HUES6 (cell line): ENCODE data around the gene ASIC1.

Source experiments
- H3K27ac ChIP-seq: 2 replicates; pipeline ENCODE4 v1.7.0; 2013; ENCODE audit warnings: low read depth, mild to moderate bottlenecking, low read length, inconsistent platforms
- H3K27me3 ChIP-seq: 2 replicates; pipeline ENCODE4 v1.6.1; 2013; ENCODE audit warnings: low read length; ENCODE audit not compliant: control insufficient read depth, insufficient read depth
- H3K36me3 ChIP-seq: 2 replicates; pipeline ENCODE4 v1.6.1; 2013; ENCODE audit warnings: low read length; ENCODE audit not compliant: control insufficient read depth, insufficient read depth
- H3K4me1 ChIP-seq: 2 replicates; pipeline ENCODE4 v1.6.1; 2013; ENCODE audit warnings: low read length; ENCODE audit not compliant: control insufficient read depth, insufficient read depth
- H3K4me3 ChIP-seq: 2 replicates; pipeline ENCODE4 v1.5.1; 2013; ENCODE audit warnings: low read depth, low read length
- H3K9ac ChIP-seq: one replicate; pipeline ENCODE4 v1.6.1; 2013; ENCODE audit warnings: mild to moderate bottlenecking, low read length
- H3K9me3 ChIP-seq: 2 replicates; pipeline ENCODE4 v1.6.1; 2013; ENCODE audit warnings: low read depth, low read length; ENCODE audit not compliant: control insufficient read depth, insufficient read depth

ASIC1 gene

DNA sequence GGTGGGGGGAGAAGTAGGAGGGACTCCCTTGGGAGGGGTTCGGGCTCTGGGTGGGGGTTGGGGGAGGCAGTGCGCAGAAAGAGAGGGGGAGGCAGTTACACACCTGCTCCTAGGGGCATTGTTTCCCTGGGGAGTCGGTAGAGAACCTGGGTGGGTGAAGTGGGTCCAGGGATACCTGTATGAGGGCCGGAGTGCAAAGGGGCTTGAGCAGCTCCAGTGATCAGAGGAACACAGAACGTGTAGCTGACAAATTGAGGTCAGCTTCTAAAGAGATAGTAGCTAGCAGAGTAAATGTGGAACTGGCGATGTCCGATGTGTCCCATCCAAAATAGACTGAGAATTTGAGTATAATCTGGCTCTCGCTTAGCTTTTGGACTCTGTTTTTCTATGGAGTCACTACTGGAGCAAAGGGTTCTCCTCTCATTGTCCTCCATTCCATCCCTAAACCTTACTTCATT, 28.2 kb downstream of the ASIC1 start:
- H3K4me1 ChIP-seq, result peaks cover 7% of the 10 kb centered on the region; the same call in 1 of the 2 replicates
- peak overlapping the region; percentile 41 for H3K9ac ChIP-seq
- H3K27ac ChIP-seq, result peak overlapping the region; percentile 72; the same call in 1 of the 2 replicates
- peaks cover 43% of the 10 kb centered on the region for H3K36me3 ChIP-seq
- H3K27me3 ChIP-seq, result peaks cover 20% of the 10 kb centered on the region
- H3K4me3 ChIP-seq, result peak overlapping the region; percentile 70
- H3K9me3 ChIP-seq, result no peaks in the 10 kb centered on the region

DNA sequence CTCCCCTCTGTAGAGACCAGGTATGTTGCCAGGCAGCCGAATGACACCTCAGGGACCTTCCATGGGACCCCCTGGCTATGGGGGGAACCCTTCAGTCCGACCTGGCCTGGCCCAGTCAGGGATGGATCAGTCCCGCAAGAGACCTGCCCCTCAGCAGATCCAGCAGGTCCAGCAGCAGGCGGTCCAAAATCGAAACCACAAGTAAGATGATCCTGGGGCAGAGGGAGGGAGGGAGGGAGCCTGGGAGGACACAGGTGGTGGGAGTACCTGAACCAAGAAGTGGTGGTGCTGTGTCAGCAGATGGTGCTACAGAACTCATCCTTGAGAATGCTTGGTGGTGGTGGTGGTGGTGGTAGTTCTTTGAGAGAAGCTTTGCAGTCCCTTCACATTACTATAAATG, 28.8 kb downstream of the ASIC1 start:
- Histone ChIP-seq H3K27me3 (peaks cover 15% of the 10 kb centered on the region; the same call in 1 of the 2 replicates), H3K36me3 (peaks cover 47% of the 10 kb centered on the region), H3K27ac (no peak overlapping the region), H3K9me3 (no peaks in the 10 kb centered on the region), H3K4me3 (peak overlapping the region; percentile 70), H3K9ac (peak overlapping the region; percentile 41), H3K4me1 (peaks cover 4% of the 10 kb centered on the region; the same call in 1 of the 2 replicates)

DNA sequence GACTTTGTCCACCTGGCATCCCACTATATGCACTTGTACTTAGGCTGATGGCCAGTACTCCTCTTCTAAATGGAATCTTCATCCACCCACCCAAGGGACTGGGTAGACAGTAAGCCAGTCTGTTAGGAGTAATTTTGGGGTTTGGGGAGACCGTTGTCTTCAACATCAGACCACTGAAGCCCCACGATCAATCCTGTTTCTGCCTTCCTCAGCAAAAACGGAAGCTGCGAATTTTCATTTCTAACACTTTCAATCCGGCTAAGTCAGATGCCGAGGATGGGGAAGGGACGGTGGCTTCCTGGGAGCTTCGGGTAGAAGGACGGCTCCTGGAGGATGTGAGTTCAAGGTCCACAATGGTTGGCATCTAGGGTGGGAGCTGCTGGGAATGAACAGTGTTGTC, 29.8 kb downstream of the ASIC1 start:
- Histone ChIP-seq H3K4me1 (peaks cover 4% of the 10 kb centered on the region; the same call in 1 of the 2 replicates), H3K4me3 (no peak overlapping the region), H3K36me3 (peaks cover 57% of the 10 kb centered on the region), H3K27ac (no peak overlapping the region), H3K9ac (no peak overlapping the region), H3K9me3 (no peaks in the 10 kb centered on the region), H3K27me3 (peaks cover 6% of the 10 kb centered on the region; the same call in 1 of the 2 replicates)

DNA sequence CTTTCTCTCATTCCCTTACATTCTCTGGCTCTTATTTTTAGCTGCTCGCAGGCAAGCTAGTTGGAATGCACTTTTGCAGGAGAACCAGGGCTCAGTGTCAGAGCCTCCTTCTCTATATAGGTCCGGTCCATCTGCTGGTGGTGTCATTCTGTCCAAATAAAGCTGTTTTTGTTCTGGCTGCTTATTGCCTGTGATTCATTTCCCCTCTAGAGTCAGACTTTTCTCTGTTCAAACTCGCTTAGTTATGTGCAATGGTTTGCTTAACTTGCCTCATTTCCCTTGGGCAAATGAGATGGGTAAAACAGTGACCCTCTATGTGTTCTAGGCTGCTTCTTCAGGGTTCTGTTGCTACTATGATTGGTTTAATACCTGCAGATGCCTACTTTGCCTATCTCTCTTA, 30.6 kb downstream of the ASIC1 start:
- Histone ChIP-seq H3K27me3 (no peaks in the 10 kb centered on the region), H3K9me3 (no peaks in the 10 kb centered on the region), H3K4me3 (no peak overlapping the region), H3K4me1 (peaks cover 4% of the 10 kb centered on the region; the same call in 1 of the 2 replicates), H3K9ac (no peak overlapping the region), H3K36me3 (peaks cover 64% of the 10 kb centered on the region), H3K27ac (no peak overlapping the region)

DNA sequence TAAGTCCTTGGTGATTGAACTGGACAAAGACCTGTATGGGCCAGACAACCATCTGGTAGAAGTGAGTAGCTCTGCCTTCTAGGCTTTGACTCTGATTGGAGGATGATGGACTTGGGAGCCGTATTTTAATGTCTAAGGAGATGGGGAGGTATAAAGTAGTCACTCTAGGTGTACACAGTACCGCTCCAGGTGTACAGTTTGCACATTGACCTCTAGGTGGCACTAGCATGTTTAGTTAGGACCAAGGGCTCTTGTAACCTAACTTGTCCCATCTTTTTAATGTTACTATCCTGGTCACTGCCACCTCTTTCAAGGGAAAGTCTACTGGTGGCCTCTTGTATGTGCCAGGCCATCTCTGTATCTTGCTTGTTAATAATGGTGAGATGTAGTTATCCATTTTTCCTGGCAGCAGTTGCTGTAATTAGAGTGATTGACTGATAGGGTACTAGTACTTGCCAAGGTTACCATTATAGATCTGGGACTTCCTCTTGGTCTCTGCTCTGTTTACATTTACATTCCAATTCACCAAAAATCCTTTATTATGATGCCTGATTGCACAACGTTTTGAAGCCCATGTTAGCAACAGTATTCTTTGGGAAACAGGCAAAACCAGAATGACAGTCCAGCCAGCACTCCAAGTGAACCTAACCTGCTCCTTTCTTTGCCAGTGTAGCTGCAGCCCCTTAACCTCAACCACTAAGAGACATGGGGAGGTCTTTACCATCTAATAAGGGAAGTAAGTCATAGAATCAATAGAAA, 31.4 kb downstream of the ASIC1 start:
- Histone ChIP-seq H3K9ac (no peak overlapping the region), H3K9me3 (no peaks in the 10 kb centered on the region), H3K27ac (no peak overlapping the region), H3K36me3 (peaks cover 72% of the 10 kb centered on the region), H3K4me1 (peaks cover 4% of the 10 kb centered on the region; the same call in 1 of the 2 replicates), H3K4me3 (no peak overlapping the region), H3K27me3 (no peaks in the 10 kb centered on the region)

DNA sequence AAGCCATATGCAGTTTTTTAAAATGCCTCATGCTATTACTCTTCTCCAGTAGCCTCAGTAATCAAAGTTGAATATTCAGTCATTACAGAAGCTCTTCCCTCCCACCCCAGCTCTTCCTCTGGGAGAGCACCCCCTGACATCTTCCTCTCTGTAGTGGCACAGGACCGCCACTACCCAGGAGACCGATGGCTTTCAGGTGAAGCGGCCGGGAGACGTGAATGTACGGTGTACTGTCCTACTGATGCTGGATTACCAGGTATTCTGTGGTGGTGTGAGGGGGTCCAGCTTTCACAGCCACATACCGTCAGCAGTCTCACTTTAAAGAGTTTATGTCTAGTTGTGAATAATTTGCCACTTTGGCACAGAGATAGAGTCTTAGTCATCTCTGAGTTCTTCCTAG, 32.3 kb downstream of the ASIC1 start:
- no peak overlapping the region for H3K27ac ChIP-seq
- peaks cover 81% of the 10 kb centered on the region for H3K36me3 ChIP-seq
- no peak overlapping the region for H3K4me3 ChIP-seq
- peaks cover 4% of the 10 kb centered on the region; the same call in 1 of the 2 replicates for H3K4me1 ChIP-seq
- H3K27me3 ChIP-seq, result no peaks in the 10 kb centered on the region
- no peaks in the 10 kb centered on the region for H3K9me3 ChIP-seq
- H3K9ac ChIP-seq, result no peak overlapping the region

DNA sequence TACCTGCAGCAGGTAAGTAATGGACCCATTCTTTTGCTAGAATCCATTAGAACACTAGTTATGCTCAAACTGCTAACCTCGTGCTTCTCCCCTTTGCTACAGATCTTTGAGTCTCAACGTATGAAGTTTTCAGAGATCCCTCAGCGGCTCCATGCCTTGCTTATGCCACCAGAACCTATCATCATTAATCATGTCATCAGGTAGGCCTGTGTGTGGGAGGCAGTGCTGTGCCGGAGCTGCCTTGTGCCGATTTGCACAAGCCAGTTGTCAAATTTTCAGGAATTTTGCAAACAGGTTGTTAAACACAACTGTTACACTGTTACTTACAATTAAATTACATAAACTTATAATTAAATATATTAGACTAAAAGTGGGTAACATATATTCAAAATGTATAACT, 33.0 kb downstream of the ASIC1 start:
- H3K9me3 ChIP-seq, result no peaks in the 10 kb centered on the region
- H3K4me3 ChIP-seq, result no peak overlapping the region
- H3K36me3 ChIP-seq, result peaks cover 86% of the 10 kb centered on the region
- peaks cover 4% of the 10 kb centered on the region; the same call in 1 of the 2 replicates for H3K4me1 ChIP-seq
- no peaks in the 10 kb centered on the region for H3K27me3 ChIP-seq
- H3K9ac ChIP-seq, result no peak overlapping the region
- H3K27ac ChIP-seq, result no peak overlapping the region

DNA sequence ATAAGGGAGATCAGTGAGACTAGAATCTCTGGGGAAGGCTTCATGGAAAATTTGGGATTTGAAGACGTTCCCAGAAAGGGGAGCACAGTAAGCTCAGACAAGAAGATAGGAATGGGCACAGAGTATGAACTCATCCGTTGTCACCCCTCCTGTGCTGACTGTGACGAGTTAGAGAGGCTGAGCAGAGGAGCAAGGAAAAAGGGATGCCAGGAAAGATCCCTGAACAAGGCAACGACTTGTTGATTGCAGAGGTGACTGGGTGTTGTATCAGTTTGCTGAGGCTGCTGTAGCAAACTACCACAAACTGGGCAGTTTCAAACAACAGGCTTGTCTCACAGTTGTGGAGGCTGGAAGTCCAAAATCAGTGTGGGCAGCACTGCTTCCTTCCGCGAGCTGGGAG, 40.6 kb downstream of the ASIC1 start:
- Histone ChIP-seq H3K27me3 (no peaks in the 10 kb centered on the region), H3K4me1 (peaks cover 3% of the 10 kb centered on the region; the same call in 1 of the 2 replicates), H3K4me3 (no peak overlapping the region), H3K36me3 (peaks cover 85% of the 10 kb centered on the region), H3K9ac (no peak overlapping the region), H3K27ac (no peak overlapping the region), H3K9me3 (no peaks in the 10 kb centered on the region)

DNA sequence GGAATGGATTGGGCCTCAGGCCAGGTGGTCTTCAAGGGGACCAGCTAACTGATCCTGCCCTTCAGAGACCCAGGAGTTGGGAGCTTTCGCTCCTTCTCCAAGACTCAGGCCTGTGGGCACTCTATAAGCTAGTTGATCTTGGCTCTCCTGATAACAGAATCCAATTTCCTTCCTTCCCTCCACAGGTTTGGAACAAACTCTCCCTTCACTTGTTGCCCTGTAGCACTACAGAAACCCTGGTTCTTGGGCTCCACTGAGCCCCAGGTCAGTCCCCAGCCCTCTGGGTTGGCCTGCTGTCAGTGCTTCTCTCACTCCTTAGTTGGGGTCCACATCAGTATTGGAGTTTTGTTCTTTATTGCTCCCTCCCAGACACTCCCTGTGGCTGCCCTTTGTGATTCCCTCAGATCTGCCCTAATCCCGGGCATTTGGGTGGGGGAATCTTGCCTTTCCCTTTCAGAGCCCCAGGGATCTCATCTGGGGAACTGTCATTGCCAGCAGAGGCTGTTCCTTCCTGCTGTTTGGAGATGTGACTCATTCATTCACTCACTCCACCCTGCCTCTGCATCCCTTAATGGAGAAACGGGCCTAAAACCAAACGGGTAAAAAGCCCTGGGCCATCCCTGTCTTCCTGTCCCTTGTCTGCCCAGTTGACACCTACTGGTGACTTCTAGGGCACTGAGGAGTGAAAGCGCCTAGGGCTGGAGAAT, 42.1 kb downstream of the ASIC1 start:
- Histone ChIP-seq H3K27ac (no peak overlapping the region), H3K27me3 (no peaks in the 10 kb centered on the region), H3K4me1 (peaks cover 3% of the 10 kb centered on the region; the same call in 1 of the 2 replicates), H3K9ac (no peak overlapping the region), H3K9me3 (no peaks in the 10 kb centered on the region), H3K4me3 (no peak overlapping the region), H3K36me3 (peaks cover 70% of the 10 kb centered on the region)

DNA sequence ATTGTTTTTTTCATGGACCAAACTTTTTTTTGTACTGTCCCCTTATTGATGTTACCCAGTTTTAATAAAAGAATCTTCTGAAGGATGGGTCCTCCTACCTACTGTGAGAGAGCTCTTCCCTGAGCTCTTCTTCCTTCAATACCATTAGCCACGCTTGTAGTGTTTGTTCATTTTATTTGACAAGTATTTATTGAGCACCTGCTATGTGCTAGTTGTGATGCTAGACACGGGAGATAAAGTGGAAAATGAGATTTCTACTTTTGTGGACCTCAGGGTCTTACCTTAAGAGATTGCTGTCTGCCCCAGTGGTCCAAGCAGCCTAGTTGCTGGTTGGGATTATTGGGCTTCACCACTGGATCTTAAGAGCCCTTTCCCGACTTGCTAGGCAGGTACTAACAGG, 43.2 kb downstream of the ASIC1 start:
- H3K36me3 ChIP-seq, result peaks cover 61% of the 10 kb centered on the region
- H3K27ac ChIP-seq, result no peak overlapping the region

DNA sequence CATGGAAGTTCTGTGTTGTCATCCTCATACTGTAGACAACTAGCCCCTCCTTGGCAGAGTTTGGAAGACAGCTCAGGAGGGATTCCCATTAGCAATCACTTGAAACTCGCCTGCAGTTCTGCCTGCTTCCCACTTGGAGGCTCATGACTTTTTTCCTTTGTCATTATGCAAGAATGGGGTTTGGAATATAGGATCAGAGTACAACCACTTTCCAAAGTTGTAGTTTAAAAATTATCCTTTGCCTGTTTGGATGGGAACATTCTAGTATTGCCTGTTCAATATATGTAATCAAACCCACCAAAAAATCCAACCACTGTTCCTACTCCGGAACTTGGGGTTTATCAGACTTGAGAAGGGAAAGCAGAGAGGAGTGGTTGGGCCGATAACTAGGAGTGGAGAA, 44.3 kb downstream of the ASIC1 start:
- Histone ChIP-seq H3K4me1 (peaks cover 3% of the 10 kb centered on the region; the same call in 1 of the 2 replicates), H3K27ac (no peak overlapping the region), H3K4me3 (no peak overlapping the region), H3K36me3 (peaks cover 50% of the 10 kb centered on the region), H3K9me3 (no peaks in the 10 kb centered on the region), H3K9ac (no peak overlapping the region), H3K27me3 (no peaks in the 10 kb centered on the region)

More for the DNA sequence above, 43.2 kb downstream of the ASIC1 start:
- no peaks in the 10 kb centered on the region for H3K27me3 ChIP-seq
- H3K9ac ChIP-seq, result no peak overlapping the region
- H3K9me3 ChIP-seq, result no peaks in the 10 kb centered on the region
- H3K4me3 ChIP-seq, result no peak overlapping the region
- peaks cover 3% of the 10 kb centered on the region; the same call in 1 of the 2 replicates for H3K4me1 ChIP-seq
